Body of pancreas (tissue), 4 donors: ENCODE data around the gene NEURL4.

Experiments used
- POLR2A ChIP-seq, 3 donors: fragments of 450-650 bp; IDR thresholded peaks; one replicate each; pipeline ENCODE4 v1.6.1; 2016; ENCODE audit warnings: antibody characterized with exemption in 3 of 3, mild to moderate bottlenecking in 2 of 3
- TF ChIP-seq, protein P1 (sequence below), 7 experiments: fragments of 450-650 bp in 4 of 7; fragments of 200-600 bp in 3 of 7; sonication (generic) in 3 of 7; IDR thresholded peaks; one replicate each; pipeline ENCODE4 v1.5.1; 2016 to 2019; ENCODE audit warnings: antibody characterized with exemption in 7 of 7

DNA sequence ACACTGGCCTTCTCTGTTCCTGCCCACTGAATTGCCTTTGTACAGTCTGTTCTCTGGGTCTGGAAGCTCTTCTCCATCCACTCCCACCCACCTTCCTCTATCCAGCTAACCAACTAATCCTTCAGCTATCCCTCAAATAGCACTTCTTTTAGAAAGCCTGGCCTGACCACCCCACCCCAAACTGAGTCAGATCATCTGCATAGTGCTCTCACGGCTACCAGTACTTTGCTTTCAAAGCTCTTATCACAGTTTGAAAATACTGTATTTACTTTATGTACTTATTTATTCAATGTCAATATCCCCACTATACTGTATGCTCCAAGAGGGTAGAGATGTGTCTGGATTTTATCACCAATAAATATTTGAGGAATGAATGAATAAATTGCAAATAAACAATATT, 62.4 kb downstream of the NEURL4 start:
- TF ChIP-seq, protein P1, sequence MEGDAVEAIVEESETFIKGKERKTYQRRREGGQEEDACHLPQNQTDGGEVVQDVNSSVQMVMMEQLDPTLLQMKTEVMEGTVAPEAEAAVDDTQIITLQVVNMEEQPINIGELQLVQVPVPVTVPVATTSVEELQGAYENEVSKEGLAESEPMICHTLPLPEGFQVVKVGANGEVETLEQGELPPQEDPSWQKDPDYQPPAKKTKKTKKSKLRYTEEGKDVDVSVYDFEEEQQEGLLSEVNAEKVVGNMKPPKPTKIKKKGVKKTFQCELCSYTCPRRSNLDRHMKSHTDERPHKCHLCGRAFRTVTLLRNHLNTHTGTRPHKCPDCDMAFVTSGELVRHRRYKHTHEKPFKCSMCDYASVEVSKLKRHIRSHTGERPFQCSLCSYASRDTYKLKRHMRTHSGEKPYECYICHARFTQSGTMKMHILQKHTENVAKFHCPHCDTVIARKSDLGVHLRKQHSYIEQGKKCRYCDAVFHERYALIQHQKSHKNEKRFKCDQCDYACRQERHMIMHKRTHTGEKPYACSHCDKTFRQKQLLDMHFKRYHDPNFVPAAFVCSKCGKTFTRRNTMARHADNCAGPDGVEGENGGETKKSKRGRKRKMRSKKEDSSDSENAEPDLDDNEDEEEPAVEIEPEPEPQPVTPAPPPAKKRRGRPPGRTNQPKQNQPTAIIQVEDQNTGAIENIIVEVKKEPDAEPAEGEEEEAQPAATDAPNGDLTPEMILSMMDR (IDR thresholded peaks at IDR 0.05): no peak
- TF ChIP-seq POLR2A (IDR thresholded peaks at IDR 0.05): no peak
